Activated naive CD4-positive, alpha-beta T cell treated with Interleukin-2 at 50 U/mL for 16 hours (primary cell): ENCODE data around the gene NBEA.
"Not testable (repeated sequence)": the region's sequence is repeated elsewhere in the genome, so short reads cannot be mapped to it uniquely, and the experiment has no call there.

ENCODE experiments used
- DNase-seq: peaks from one replicate; pipeline ENCODE4 v3.0.0-alpha.2; 2020

Gene NBEA

DNA sequence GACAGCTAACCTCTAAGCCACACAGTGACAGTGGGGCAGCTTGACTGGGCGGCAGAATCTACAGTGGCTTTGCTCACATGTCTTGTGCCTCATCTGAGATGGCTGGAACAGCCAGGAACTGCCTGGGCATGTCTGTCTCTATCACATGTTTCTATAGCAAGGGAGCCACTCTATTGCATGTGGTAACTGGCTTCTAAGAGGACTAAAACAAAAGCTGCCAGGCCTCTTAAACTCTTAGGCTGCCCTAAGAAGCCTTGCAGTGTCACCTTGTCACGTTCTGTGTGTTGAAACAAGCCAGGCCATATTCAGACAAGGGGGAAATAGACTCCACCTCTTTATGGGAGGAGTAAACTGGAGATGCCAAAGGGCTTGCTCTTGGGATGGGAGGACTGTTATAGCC is 657.3 kb downstream of the NBEA start:
- DNase-seq, result no peak

DNA sequence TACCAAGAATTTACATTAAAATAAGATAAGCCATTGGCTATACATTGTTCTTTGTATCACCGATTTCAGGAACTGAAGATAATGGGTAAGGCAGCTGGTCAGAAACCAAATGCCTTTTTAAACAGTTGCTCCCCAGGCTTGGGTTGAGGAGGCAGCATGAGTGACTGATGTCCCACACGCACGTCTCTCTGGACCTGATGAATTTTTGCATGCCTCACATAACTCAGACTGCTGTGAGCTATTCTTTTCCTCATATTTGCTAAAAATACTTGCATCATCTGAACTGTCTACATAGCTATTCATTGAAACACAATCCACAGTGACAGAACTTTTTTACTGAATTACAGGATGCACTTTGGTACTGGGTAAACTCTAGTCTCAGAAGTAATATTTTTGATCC is 658.1 kb downstream of the NBEA start:
- DNase-seq, result no peak

DNA sequence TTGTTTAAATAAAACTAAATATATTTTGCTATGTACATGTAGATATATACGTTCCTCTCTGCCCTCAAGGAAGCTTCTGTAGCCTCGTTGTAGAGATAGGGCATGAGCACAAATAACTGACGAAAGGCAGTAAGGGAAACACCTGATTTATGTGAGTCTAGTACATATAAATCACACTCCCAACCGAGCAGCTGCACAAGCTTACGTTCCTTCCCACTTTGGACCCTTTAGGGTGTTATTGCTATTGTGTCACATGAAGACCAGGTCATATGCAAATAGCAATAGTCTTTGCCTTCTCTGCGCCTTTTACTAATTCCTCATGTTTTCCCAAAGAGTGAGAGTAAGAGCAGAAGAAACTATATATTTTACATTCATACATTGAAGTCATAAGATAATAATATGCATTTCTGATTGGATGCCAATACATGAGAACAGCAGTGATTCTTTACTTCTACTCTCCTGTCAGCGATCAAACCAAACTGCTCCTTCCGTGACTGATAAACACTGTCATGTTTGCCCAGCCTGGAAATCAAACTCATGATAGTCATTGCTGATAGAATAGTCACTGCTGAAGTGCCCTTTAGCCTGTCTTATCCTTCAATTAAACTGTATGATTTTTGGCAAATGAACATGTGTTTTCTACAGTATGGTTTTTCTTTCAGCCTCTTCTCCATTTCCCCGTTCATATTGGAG is 661.7 kb downstream of the NBEA start:
- DNase-seq, result no peak

DNA sequence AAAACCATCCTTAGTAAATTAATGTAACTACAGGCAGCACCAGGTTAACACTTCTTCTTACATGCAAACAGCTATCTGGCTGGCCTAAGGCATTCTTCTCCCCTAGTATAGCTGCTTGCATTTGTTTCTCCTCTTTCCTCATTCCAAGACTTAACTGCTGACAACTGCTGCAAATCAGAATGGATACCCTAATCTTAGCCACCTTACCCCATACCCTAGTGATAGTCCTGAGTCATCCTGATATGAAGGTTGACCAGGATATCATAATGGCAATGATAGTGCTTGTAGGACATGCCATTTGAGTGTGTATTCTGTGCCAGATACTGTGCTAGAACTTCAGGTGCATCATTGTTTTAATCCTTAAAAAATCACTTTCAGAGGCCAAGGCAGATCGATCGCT is 672.6 kb downstream of the NBEA start:
- no peak for DNase-seq

DNA sequence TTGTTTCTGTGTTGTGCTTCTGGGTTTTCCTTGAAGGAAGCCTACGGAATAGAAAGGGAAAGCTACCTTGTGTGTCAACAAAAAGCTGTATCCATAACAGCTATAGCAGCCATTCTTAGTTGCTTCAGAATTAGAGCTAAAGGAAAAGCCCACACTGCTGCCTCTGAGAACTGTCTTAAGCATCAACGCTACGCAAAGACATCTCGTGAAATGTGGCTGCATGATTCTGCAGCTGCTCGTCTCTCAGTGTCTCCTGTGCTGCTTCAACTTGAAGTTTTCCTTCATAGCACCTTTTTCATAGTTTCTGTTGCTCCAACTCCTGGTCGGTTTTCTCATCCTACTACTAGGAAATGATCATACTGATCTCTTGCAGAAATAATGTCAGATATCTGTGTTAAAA is 675.4 kb downstream of the NBEA start:
- DNase-seq, result no peak

DNA sequence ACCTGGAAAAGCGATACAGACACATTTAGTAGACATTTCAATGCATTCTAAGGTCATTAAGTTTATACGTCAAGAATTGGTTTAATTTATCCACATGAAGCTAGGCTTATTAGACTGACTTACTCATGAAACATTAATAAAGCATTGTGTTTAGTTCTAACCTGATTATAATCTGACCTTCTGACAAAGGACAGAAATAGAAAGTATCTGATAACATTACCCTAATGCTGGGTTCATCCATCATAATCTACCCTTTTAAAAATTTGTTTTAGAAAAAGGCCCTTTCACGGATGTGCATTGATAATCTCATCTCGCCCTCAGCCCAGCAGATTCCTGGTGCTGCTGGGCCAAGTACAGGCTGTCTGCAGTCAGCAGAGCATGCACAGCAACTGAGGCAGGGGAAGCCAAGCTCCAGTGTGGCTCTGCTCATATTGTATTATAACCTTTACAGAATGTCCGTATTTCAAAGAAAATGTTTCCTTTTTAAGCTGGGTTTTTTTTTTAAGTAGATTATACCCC is 676.6 kb downstream of the NBEA start:
- no peak for DNase-seq

DNA sequence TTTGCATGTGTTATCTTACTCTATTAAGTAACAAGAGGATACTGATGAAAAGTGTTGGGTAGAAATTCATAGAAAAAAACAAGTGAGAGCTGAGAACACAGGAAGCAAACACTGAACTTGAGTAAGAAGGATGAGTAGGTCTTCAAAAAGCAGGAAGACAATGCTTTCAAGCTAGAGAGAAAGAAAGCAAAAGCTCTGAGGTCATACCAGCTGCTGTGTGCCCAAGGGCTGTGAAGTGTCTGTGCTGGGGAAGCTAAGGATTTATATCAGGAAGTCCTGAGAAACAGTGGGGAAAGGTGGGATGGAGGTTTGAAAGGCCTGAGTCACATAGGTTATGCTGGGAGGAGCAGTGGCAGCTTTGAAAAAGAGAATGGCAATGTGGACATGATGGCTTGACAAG is 679.9 kb downstream of the NBEA start:
- DNase-seq, result no peak

DNA sequence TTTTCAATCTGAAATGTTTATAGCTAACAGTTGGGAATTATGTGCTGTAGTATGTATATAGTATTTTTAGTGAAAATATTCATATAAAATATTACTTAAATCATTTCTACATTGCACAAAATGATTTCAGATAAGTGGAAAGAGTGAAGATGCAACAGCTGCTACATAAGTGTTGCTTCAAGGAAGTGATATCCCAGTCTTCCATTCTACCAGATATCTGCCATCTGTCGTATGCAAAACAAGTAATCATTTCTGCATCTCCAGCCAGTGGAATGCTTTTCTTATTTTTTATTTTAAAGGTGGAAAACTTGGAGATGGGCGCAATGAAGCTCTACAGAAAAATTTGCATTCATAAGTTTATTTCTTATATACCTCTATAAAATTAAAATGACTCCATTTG is 687.0 kb downstream of the NBEA start:
- DNase-seq, result no peak

DNA sequence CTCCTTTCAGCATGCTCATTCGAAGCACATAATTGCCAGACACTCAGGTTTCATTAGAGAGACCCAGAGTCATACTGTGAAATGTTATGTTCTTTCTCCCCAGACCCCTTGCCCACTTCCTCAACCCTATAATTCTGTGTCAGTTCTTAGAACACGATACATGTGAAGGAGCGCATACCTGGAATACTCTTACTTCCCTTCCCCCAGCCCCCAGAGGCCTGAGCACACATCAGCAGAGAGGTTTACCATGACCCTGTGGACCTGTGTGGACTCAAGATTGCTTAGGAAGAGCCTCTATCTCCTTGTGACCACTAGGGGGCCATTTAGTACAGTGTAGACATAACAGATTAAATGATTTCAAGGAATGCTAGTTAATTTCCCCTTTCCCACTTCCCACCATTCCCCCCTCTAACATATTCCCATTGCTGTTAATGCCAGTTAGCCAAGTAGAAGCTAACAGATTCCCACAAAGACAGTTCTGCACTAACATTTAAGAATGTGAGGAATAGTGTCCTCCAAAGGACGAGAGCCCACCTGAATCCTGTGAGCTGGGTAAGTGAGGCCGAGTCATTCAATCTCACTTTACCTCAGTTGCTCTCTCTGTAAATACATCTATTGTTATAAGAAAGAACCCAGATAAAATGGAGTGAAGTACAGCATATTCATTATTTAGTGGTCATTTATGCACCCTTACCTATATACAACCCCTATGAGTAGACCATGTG is 688.6 kb downstream of the NBEA start:
- no peak for DNase-seq

DNA sequence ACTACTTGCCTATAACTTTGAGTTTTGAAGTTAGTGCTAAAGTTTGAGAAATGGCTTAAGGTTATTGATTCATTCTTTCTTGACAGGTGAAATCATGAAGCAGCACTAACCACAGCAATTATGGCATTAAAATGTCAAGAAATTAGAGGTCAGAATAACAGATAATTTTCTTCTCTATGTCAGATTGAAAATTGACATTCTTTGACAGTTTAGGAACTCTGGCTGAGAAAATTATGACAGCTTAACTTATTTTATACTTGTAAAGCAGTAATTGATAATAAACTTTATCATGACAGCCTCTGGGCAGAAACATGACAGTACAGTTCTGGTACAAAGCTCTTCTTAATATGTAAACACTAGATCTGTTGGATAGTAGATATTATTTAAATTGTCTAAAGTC is 689.6 kb downstream of the NBEA start:
- no peak for DNase-seq

DNA sequence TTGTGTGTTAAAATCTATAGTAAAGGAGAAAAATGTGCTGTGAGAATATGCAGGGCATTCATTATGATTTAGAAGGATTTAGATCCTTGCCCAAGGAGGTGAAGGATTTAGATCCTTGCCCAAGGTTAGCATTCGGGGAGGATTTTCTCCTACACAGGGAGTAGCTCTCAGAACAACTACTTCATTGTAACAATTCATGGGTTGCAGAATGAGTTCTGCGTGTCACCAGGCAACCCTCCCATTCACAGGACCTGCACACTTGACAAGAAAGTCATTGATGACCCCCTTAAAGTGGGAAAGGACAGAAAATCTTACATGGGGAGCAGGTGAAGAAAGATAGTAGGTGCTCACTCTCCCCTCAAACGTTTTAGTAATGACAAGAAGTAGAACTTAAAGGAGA is 701.6 kb downstream of the NBEA start:
- DNase-seq, result no peak

DNA sequence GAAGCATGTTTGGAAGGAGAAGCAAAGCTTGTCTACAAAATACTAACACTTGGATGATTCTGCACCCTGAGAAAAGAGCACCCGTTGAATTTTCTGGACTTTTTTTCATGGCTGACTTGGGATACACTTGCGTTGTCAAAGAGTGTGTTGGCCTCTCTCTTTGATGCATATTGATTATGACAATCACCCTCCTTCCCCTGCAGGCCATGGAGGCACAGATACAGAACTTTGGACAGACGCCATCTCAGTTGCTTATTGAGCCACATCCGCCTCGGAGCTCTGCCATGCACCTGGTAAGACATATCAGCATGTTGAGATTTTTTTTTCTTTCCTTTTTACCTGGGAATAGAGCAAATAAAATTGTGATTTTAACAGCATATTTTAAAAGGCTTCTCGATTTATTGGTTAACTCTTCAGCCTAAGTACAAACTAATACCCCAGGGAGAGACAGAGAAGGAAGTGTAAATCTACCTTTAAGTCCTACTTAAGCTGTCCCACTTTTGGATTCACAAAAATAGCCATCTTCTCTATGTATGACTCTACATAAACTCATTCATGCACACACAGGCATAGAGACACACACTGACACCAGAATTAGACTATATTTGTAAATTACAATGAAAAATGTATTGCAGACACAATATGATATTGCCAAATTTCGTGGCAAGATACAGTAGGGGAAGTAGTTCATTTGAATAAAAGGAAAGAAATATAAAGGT is 704.1 kb downstream of the NBEA start:
- DNase-seq, result no peak

DNA sequence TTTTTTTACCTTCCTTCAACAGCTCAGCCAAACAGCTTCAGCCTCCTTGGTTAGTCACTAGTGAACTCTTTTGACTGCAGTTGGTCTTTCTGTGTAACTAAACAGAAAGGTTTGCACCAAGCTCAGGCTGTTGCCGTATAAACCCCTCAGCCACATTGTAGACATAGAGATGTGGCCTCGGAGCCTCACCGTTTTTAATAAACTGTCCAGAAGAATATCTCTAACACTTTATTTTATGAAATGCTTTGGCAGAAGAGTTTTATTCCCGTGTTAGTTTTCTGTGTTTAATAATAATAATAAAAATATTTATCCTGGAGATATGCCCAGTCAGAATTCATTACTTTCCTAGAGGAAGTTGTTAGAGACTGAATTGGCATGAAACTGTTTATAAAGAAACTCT is 706.1 kb downstream of the NBEA start:
- DNase-seq, result no peak

DNA sequence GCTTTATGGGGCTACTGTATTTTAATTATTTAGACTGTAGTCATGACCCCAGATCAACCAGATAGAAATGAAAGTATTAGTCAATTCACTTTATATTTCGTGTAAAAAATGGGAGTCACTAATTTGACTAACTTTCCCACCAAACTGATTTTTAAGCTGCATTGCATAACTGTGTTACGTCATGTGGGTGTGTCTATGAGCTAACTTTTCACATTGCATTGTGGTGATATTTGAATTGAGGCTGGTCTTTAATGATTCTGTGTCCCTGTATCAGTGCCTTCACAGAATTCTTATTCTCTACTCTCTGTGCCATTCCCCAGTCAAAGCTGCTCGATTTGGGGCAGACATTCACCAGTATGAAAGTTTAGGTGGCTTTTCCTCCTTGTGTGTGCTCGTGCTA is 707.1 kb downstream of the NBEA start:
- no peak for DNase-seq

DNA sequence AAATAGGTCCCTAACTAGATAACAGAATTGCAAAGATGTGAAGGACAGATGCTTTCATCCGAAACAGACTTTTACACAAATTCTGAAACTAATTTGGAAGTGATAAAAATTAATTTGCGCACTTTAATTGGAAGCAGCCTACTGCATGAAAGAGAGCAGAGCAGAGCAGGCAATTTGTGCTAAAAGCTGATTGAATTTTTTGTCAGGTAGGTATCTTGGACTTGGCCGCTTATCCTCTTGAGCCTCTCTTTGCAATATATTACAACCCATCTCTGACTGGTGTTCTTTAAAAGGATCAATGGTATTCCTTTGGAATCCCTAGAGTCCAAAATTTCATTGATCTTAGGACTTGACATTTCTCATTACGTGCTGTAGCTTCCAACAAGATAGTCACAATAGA is 717.7 kb downstream of the NBEA start:
- DNase-seq, result no peak

DNA sequence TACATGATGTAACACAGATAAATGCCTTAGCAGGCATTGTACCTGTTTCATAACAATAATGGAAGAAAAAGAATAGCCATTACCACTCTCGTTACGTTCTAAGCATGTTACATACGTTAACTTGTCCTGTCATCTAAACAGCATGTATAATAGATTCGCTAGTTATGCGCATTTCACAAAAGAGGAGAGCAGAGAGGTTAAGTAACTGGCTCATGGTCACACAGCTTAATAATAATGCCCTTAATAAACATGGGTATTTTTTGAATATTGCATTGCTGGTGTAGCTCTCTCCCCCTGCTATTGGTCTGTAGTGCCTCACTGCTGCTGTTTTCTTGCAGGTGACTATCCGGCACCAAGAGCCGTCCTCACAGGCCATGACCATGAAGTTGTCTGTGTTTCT is 722.7 kb downstream of the NBEA start:
- no peak for DNase-seq

DNA sequence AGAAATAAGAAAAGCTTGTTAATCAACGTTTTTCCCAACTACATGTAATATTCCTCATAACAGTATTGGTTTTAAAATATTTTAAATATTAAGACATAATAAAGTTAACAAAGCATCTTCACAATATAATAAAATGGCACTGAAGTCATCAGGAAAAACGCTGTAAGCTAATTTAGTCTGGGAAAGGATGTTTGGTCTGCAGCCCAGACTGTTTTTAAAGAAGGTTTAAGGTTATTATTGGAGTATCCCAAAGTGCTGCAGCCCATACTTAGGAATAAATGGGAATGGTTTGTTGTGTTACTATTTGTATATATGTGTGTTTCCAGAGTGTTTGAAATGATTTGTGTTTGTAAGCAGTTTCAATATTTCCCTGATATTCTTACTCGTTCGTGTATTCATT is 727.3 kb downstream of the NBEA start:
- DNase-seq, result no peak

DNA sequence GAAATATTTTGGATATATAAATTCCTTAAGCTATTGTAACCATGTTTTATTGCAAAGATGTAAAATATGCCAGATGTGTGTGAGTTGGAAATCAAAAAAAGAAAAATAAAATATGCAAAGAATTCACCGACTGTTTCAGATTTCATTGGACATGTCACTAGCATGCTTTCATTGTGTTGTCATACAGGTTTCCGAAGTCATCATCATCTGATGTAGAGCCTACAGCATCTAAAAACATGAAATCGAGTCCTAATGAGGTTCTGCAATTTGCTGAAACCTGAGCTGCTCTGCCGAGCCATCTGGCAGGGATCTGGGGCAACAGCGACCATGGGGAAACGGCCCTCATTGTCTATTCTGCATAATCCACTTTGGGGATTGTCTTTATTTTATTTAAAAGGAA is 730.5 kb downstream of the NBEA start:
- DNase-seq, result no peak

DNA sequence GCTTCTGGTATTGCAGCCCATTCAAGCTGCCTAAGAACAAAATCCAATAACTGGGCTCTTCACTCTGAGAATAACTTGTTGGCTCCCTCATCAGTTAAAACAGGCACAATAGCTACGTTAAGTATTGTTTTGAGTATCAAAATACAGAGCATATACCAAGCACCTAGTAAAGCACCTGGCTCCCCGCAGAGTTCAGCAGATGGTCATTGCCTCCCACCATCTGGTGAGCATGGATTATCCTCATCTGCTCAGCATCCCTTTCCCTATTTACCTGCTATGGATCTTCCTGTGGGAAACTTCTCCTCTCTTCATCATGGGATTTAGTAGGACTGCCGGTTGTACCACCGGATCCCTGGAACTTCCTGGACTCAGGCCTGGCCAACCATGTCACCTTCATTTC is 733.6 kb downstream of the NBEA start:
- DNase-seq, result no peak

DNA sequence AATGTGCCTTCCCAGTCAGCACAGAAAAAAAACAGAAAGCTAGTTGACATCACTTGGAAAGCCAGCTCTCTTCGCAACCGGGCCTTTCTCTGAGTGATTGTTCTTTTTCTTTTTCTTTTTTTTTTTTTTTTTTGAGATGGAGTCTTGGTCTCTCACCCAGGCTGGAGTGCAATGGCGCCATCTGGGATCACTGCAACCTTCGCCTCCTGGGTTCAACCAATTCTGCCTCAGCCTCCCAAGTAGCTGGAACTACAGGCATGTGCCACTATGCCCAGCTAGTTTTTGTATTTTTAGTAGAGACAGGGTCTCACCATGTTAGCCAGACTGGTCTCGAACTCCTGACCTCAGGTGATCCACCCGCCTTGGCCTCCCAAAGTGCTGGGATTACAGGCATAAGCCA is 735.8 kb downstream of the NBEA start:
- DNase-seq, result not testable (repeated sequence)

DNA sequence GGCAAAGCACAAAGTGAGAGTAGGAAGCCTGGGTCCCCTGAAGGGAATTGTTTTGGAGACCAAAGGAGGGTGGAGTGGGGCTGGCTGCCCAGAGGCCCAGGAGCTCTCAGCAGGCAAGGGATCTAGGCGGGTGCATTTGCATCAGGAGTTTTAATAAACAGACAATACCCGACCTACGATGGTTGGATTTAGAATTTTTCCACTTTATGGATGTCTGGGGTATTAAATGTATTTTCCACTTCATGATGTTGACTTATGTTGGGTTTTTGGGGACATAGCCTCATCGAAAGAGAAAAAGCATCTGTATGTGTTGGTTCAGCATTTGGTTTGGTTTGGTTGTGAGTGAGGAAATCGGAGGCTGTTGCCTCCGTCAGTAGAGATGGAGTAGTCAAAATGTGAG is 739.6 kb downstream of the NBEA start:
- DNase-seq, result no peak

DNA sequence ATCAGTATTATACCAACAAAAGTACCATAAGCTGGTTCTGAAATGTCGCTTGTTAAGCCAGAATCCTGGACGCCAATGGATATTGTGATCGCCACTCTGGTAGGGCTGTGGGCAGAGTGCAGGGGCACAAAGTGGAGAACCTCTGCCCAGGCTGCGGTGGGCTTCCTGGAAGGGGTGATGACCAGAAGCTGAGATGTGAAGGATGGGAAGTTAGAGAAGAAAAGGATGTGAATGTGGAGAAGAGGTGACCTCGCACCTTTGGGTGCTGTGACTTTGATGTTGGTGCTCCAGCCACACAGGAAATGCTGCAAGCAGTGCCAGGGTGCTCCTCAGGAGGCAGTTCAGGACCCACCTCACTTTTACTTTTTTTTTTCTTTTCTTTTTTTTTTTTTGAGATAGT is 742.4 kb downstream of the NBEA start:
- DNase-seq, result no peak

DNA sequence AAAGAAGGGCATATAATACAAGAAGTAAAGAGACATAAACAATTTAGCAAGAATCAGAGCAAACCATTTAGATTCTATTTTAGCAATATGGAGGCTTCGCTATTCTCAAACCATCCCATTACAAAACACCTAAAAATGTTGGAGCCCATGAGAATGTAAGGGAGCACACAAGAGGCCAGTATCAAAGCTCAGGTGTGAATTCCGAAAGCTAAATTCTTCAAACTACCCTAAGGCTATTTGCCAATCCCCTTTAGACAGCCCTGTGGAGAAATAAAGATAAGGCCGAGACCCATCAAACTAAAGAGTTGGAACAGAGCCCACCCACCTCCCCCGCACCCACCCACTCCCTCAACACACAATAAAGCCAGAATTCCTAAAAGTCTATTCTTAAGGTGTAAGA is 745.3 kb downstream of the NBEA start:
- DNase-seq, result no peak

DNA sequence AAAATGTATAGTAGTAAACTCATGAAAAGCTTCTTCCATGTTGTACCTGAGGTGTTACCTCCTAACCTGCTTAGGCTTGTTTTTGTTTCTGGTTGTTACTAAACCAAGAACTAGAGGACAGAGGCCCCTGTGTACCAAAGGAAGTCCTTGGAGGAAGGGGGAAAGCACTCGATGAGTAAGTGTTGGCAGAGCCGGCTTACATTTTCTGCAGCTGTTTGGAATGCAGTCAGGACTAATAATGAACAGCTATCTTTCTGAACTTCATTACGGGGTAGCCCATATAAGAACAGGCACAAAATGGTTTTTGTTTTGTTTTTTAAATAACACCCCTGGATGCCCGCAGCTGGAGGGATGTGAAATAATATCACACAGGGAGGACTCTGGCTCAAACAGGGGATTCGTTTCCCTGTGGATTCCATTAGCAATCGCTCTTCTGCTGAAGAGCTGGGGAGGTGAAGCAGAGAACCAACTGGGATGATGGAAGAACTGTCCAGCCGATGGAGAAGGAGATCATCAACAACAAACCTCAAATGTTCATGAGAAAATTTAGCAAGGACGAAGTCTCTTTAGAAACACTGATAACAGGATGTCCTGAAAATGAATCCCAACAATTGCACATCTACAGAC is 748.6 kb downstream of the NBEA start:
- DNase-seq, result no peak
